ENCODE measurements around the gene ALKBH5.

The ALKBH5 gene

DNA sequence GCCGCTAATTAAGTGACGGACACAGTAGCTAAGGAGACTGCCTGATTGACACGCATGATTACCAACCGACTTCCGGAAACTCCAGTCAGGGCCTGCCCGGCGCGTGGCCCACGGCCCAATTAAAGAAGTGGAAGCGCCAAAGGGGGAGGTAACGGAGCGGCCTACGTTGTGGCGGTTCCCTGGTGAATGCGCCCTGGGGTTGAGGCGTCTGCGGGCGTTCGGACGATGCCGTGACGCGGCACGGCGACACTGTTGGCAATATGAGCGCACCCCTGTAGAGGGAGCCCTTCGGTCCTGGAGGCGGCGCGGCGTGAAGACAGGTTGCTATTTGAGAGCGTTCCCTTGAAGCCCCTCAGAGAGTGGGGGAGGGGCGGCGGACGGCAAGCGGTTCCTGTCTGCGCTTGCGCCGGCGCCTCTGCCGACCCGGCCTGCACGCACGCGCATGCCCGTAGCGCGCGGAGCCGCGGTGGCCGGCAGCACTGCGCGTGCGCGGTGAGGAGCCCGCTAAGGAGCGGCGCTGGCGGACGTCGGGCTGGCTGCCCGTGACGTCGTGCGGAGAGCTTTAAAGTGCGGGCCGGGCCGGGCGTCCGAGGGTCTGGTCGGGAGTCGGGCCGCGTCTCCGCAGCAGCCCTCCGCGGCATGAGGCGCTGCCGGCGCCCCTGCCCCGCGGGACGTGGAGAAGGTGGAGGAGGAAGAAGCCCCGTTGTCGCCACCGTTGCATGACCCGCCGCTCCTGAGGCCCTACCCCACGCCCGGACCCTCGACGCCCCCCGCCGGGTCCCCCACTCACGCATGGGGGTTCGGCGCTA is at the start of gene ALKBH5:
ALKBH5 (plus strand) TSS at position 495 of the 809 bp plus-strand sequence. CDS start 416 bp downstream, outside the sequence.
- DNase-seq (ENCODE audit: low read depth, low spot score): peak; percentile 95
- Histone ChIP-seq H3K36me3 (ENCODE audit: insufficient read depth, insufficient read length, low read length) (peaks cover 32% of the 10 kb centered on the region), H3K4me1 (ENCODE audit: insufficient read depth, insufficient read length) (peaks cover 5% of the 10 kb centered on the region), H3K9ac (ENCODE audit: insufficient read length, low read depth) (peak within 1 kb of the TSS; percentile 89), H3K9me3 (ENCODE audit: insufficient read depth, low read length) (no peaks in the 10 kb centered on the region), H3K4me3 (ENCODE audit: insufficient read length, low read depth) (peak within 1 kb of the TSS; percentile 68), H3K27me3 (ENCODE audit: insufficient read depth, insufficient read length) (no peaks in the 10 kb centered on the region)
- TF ChIP-seq SUZ12 (IDR thresholded peaks at IDR 0.05; ENCODE audit: extremely low read depth, insufficient read depth, insufficient read length) (no peak), YY1 (IDR thresholded peaks at IDR 0.05; ENCODE audit: insufficient read depth, insufficient read length) (no peak), ZNF274 (IDR thresholded peaks at IDR 0.05; ENCODE audit: low read depth, low read length) (no peak)

DNA sequence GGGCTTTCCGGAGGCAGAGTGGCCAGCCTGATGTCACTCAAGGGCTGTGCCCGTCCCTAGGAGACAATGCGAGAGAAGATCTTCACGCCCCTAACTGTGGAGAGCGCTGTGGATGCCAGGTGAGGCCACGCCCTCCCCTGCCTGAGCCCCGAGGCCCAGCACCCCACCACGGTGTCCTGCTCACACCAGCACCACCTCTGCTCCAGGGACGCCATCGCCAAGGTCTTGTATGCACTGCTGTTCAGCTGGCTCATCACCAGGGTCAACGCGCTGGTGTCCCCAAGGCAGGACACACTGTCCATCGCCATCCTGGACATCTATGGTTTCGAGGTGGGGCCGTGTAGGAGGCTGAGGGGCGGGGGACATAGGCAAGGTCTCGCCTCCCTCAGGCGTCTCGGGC is 47.3 kb upstream of the ALKBH5 start:
- H3K9me3 ChIP-seq (ENCODE audit: insufficient read depth, low read length): no peaks in the 10 kb centered on the region
- H3K36me3 ChIP-seq (ENCODE audit: insufficient read depth, insufficient read length, low read length): no peaks in the 10 kb centered on the region
- DNase-seq (ENCODE audit: low read depth, low spot score): no peak
- no peak overlapping the region for H3K4me3 ChIP-seq (ENCODE audit: insufficient read length, low read depth)
- no peak overlapping the region for H3K9ac ChIP-seq (ENCODE audit: insufficient read length, low read depth)
- TF ChIP-seq YY1 (IDR thresholded peaks at IDR 0.05; ENCODE audit: insufficient read depth, insufficient read length): no peak
- TF ChIP-seq ZNF274 (IDR thresholded peaks at IDR 0.05; ENCODE audit: low read depth, low read length): no peak
- TF ChIP-seq SUZ12 (IDR thresholded peaks at IDR 0.05; ENCODE audit: extremely low read depth, insufficient read depth, insufficient read length): no peak
- H3K4me1 ChIP-seq (ENCODE audit: insufficient read depth, insufficient read length): peaks cover 14% of the 10 kb centered on the region
- H3K27me3 ChIP-seq (ENCODE audit: insufficient read depth, insufficient read length): no peaks in the 10 kb centered on the region

DNA sequence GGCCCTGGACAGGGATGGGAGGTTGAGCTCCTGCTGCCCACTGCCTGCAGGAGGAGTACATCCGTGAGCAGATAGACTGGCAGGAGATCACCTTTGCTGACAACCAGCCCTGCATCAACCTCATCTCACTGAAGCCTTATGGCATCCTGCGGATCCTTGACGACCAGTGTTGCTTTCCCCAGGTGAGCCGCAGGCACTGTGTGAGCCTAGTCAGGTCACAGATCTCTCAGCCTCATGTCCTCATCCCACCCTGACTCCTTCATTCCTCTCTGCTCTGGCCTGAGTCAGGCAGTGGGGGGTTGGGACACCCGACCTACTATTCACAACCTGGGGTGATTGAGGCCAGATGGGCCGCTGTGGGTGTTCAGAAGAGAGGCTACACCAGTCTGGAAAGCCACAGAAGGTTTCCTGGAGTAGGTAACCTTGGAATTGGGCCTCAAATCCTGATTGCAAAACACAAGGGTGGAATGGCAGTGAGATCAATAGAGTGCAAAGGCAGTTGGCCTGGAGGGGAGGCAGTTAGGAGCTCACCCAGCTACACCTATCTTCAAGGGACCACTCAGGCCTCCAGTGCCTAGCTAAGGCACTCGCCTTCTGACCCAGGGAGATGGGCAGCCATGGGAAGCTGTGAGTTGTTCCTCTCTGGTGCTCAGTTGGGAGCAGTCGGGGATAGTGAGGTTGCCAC is 45.4 kb upstream of the ALKBH5 start:
- TF ChIP-seq YY1 (IDR thresholded peaks at IDR 0.05; ENCODE audit: insufficient read depth, insufficient read length): no peak
- TF ChIP-seq SUZ12 (IDR thresholded peaks at IDR 0.05; ENCODE audit: extremely low read depth, insufficient read depth, insufficient read length): no peak
- no peak for TF ChIP-seq ZNF274 (IDR thresholded peaks at IDR 0.05; ENCODE audit: low read depth, low read length)
- Histone ChIP-seq H3K9me3 (ENCODE audit: insufficient read depth, low read length) (no peaks in the 10 kb centered on the region), H3K36me3 (ENCODE audit: insufficient read depth, insufficient read length, low read length) (no peaks in the 10 kb centered on the region), H3K27me3 (ENCODE audit: insufficient read depth, insufficient read length) (no peaks in the 10 kb centered on the region), H3K4me3 (ENCODE audit: insufficient read length, low read depth) (no peak overlapping the region), H3K9ac (ENCODE audit: insufficient read length, low read depth) (no peak overlapping the region), H3K4me1 (ENCODE audit: insufficient read depth, insufficient read length) (peaks cover 20% of the 10 kb centered on the region)
- DNase-seq (ENCODE audit: low read depth, low spot score): no peak

DNA sequence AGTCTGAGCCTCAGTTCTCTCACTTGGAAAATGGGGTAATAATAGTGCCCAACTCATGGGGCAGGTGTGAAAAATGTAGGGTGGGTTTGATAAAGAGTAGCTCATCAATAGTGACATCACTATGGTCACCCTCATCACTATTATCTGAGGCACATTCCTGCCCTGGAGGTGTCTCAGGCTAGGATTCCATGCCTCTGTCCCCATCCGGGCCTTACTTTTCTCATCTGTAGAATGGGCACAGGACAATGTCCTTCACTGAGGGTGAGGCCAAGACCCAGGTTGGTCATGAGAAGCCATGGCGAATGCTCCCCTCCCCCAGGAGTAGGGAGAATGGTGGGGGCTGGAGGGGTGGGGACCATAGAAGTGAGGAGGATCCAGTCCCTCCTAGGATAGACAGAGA is 44.5 kb upstream of the ALKBH5 start:
- H3K36me3 ChIP-seq (ENCODE audit: insufficient read depth, insufficient read length, low read length): no peaks in the 10 kb centered on the region
- TF ChIP-seq ZNF274 (IDR thresholded peaks at IDR 0.05; ENCODE audit: low read depth, low read length) (no peak), SUZ12 (IDR thresholded peaks at IDR 0.05; ENCODE audit: extremely low read depth, insufficient read depth, insufficient read length) (no peak), YY1 (IDR thresholded peaks at IDR 0.05; ENCODE audit: insufficient read depth, insufficient read length) (no peak)
- peaks cover 24% of the 10 kb centered on the region for H3K4me1 ChIP-seq (ENCODE audit: insufficient read depth, insufficient read length)
- no peaks in the 10 kb centered on the region for H3K9me3 ChIP-seq (ENCODE audit: insufficient read depth, low read length)
- no peak overlapping the region for H3K4me3 ChIP-seq (ENCODE audit: insufficient read length, low read depth)
- H3K27me3 ChIP-seq (ENCODE audit: insufficient read depth, insufficient read length): no peaks in the 10 kb centered on the region
- no peak for DNase-seq (ENCODE audit: low read depth, low spot score)
- H3K9ac ChIP-seq (ENCODE audit: insufficient read length, low read depth): no peak overlapping the region

DNA sequence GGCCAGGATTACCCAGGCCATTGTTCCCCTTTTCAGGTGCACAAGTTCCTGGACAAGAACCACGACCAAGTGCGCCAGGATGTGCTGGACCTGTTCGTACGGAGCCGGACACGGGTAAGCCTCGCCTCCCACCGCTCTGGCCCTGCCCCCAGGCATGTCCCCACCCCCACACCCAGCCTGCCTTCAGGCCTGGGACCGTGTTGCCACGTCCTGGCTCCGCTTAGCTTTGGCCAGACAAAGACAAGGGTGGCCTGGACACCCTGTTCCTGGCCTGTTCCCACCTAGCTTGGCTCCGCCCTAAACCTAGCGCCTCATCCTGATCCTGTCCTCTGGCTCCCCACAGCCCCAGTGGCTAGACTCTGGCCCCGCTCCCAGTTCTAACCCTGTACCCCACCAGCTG is 44.1 kb upstream of the ALKBH5 start:
- Histone ChIP-seq H3K4me1 (ENCODE audit: insufficient read depth, insufficient read length) (peaks cover 24% of the 10 kb centered on the region), H3K9ac (ENCODE audit: insufficient read length, low read depth) (no peak overlapping the region), H3K36me3 (ENCODE audit: insufficient read depth, insufficient read length, low read length) (no peaks in the 10 kb centered on the region), H3K9me3 (ENCODE audit: insufficient read depth, low read length) (no peaks in the 10 kb centered on the region), H3K27me3 (ENCODE audit: insufficient read depth, insufficient read length) (no peaks in the 10 kb centered on the region), H3K4me3 (ENCODE audit: insufficient read length, low read depth) (no peak overlapping the region)
- no peak for DNase-seq (ENCODE audit: low read depth, low spot score)
- TF ChIP-seq YY1 (IDR thresholded peaks at IDR 0.05; ENCODE audit: insufficient read depth, insufficient read length): no peak
- no peak for TF ChIP-seq SUZ12 (IDR thresholded peaks at IDR 0.05; ENCODE audit: extremely low read depth, insufficient read depth, insufficient read length)
- no peak for TF ChIP-seq ZNF274 (IDR thresholded peaks at IDR 0.05; ENCODE audit: low read depth, low read length)

DNA sequence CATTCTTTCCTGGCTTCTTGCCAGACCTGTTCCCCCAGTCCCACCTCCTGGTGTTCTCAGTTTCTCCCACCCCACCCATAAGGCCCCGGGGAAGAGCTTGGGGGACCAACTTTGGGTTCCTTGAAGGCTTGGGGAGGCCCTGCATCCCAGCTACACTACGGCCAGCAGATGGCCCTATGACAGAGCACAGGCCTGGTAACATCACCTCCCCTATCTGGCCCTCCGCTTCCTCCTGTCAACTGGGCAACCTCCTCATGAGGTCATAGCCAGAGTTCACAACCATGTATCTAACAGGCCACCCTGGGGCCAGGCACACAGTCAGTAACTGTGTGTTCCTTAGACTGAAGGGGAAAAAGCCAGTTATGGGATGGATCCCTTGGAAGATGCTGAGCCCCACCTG is 43.7 kb upstream of the ALKBH5 start:
- Histone ChIP-seq H3K9me3 (ENCODE audit: insufficient read depth, low read length) (no peaks in the 10 kb centered on the region), H3K4me1 (ENCODE audit: insufficient read depth, insufficient read length) (peaks cover 24% of the 10 kb centered on the region), H3K4me3 (ENCODE audit: insufficient read length, low read depth) (no peak overlapping the region), H3K27me3 (ENCODE audit: insufficient read depth, insufficient read length) (no peaks in the 10 kb centered on the region), H3K9ac (ENCODE audit: insufficient read length, low read depth) (no peak overlapping the region), H3K36me3 (ENCODE audit: insufficient read depth, insufficient read length, low read length) (no peaks in the 10 kb centered on the region)
- no peak for DNase-seq (ENCODE audit: low read depth, low spot score)
- no peak for TF ChIP-seq YY1 (IDR thresholded peaks at IDR 0.05; ENCODE audit: insufficient read depth, insufficient read length)
- TF ChIP-seq ZNF274 (IDR thresholded peaks at IDR 0.05; ENCODE audit: low read depth, low read length): no peak
- no peak for TF ChIP-seq SUZ12 (IDR thresholded peaks at IDR 0.05; ENCODE audit: extremely low read depth, insufficient read depth, insufficient read length)

DNA sequence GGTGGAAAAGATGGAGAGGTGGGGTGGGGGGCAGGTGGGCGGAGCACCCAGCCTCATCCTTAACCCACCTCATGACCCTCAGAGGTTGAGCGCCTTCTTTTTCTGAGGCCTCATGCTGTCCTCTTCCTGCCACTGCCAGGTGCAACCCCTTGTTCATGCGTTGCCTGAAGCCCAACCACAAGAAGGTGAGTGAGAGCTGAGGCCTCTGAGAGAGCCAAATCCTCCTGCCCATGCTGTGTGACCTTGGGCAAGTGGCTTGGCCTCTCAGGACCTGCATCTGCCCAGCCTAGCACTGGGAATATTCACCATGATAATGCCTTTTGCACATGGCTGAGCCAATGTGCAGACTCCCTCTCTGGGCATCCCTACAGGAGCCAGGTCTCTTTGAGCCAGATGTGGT is 43.0 kb upstream of the ALKBH5 start:
- Histone ChIP-seq H3K36me3 (ENCODE audit: insufficient read depth, insufficient read length, low read length) (no peaks in the 10 kb centered on the region), H3K9ac (ENCODE audit: insufficient read length, low read depth) (no peak overlapping the region), H3K9me3 (ENCODE audit: insufficient read depth, low read length) (no peaks in the 10 kb centered on the region), H3K4me1 (ENCODE audit: insufficient read depth, insufficient read length) (peaks cover 22% of the 10 kb centered on the region), H3K4me3 (ENCODE audit: insufficient read length, low read depth) (no peak overlapping the region), H3K27me3 (ENCODE audit: insufficient read depth, insufficient read length) (no peaks in the 10 kb centered on the region)
- TF ChIP-seq YY1 (IDR thresholded peaks at IDR 0.05; ENCODE audit: insufficient read depth, insufficient read length) (no peak), SUZ12 (IDR thresholded peaks at IDR 0.05; ENCODE audit: extremely low read depth, insufficient read depth, insufficient read length) (no peak), ZNF274 (IDR thresholded peaks at IDR 0.05; ENCODE audit: low read depth, low read length) (no peak)
- DNase-seq (ENCODE audit: low read depth, low spot score): no peak
